Trophoblast cell (in vitro differentiated cells and primary cell): Measurements from ENCODE around the gene CDH22.

Experiments used
- DNase-seq, 2 donors: peaks; one replicate each; pipeline ENCODE4 v3.0.0-alpha.2; 2016
- H2AFZ ChIP-seq: 2 replicates; pipeline ENCODE4 v1.6.1; 2013; ENCODE audit warnings: low read length, moderate library complexity, mild to moderate bottlenecking; ENCODE audit not compliant: insufficient read depth, poor library complexity
- H2AK5ac ChIP-seq: 2 replicates; pipeline ENCODE4 v1.6.1; 2013; ENCODE audit warnings: mild to moderate bottlenecking, low read length
- H2BK120ac ChIP-seq: 2 replicates; pipeline ENCODE4 v1.6.1; 2013; ENCODE audit warnings: low read length, mild to moderate bottlenecking, moderate library complexity; ENCODE audit not compliant: insufficient read depth, poor library complexity
- H2BK12ac ChIP-seq: 2 replicates; pipeline ENCODE4 v1.6.1; 2013; ENCODE audit warnings: mild to moderate bottlenecking, low read length, moderate library complexity
- H2BK5ac ChIP-seq: 2 replicates; pipeline ENCODE4 v1.6.1; 2013; ENCODE audit warnings: low read length, low read depth, moderate library complexity, mild to moderate bottlenecking; ENCODE audit not compliant: poor library complexity
- H3K14ac ChIP-seq: 2 replicates; pipeline ENCODE4 v1.6.1; 2013; ENCODE audit warnings: mild to moderate bottlenecking, low read length
- H3K18ac ChIP-seq: 2 replicates; pipeline ENCODE4 v1.6.1; 2013; ENCODE audit warnings: mild to moderate bottlenecking, low read length
- H3K23ac ChIP-seq: 2 replicates; pipeline ENCODE4 v1.6.1; 2013; ENCODE audit warnings: low read length
- H3K27ac ChIP-seq: 2 replicates; pipeline ENCODE4 v1.5.1; 2013; ENCODE audit warnings: low read depth, mild to moderate bottlenecking, inconsistent platforms, low read length, moderate library complexity
- H3K27me3 ChIP-seq: 2 replicates; pipeline ENCODE4 v1.6.1; 2013; ENCODE audit warnings: inconsistent platforms, mild to moderate bottlenecking, low read length, moderate library complexity; ENCODE audit not compliant: insufficient read depth
- H3K36me3 ChIP-seq, 2 experiments: 1 replicate in 1 of 2; 2 replicates in 1 of 2; pipeline ENCODE4 v1.6.1; 2013; ENCODE audit warnings: low read length in 2 of 2, mild to moderate bottlenecking in 2 of 2, moderate library complexity in 1 of 2; ENCODE audit not compliant: insufficient read depth in 2 of 2, control insufficient read depth in 1 of 2
- H3K4ac ChIP-seq: 2 replicates; pipeline ENCODE4 v1.6.1; 2013; ENCODE audit warnings: low read depth, mild to moderate bottlenecking, low read length, moderate library complexity
- H3K4me1 ChIP-seq, 2 experiments: 1 replicate in 1 of 2; 2 replicates in 1 of 2; pipeline ENCODE4 v1.6.1; 2013; ENCODE audit warnings: low read length in 2 of 2, mild to moderate bottlenecking in 2 of 2, moderate library complexity in 1 of 2; ENCODE audit not compliant: insufficient read depth in 2 of 2, control insufficient read depth in 1 of 2
- H3K4me2 ChIP-seq: 2 replicates; pipeline ENCODE4 v1.6.1; 2013; ENCODE audit warnings: inconsistent platforms, mild to moderate bottlenecking, low read length, moderate library complexity
- H3K4me3 ChIP-seq: 2 replicates; pipeline ENCODE4 v1.5.1; 2013; ENCODE audit warnings: mild to moderate bottlenecking, low read depth, low read length, inconsistent platforms
- H3K79me1 ChIP-seq: one replicate; pipeline ENCODE4 v1.6.1; 2013; ENCODE audit warnings: low read length
- H3K79me2 ChIP-seq: 2 replicates; pipeline ENCODE4 v1.6.1; 2013; ENCODE audit warnings: low read length, mild to moderate bottlenecking; ENCODE audit not compliant: control insufficient read depth, insufficient read depth, poor library complexity
- H3K9ac ChIP-seq: 2 replicates; pipeline ENCODE4 v1.6.1; 2013; ENCODE audit warnings: mild to moderate bottlenecking, low read length
- H3K9me3 ChIP-seq: 2 replicates; pipeline ENCODE4 v1.6.1; 2013; ENCODE audit warnings: low read depth, mild to moderate bottlenecking, control low read depth, inconsistent platforms, low read length; ENCODE audit not compliant: insufficient read depth
- H4K12ac ChIP-seq: 2 replicates; pipeline ENCODE4 v1.6.1; 2013; ENCODE audit warnings: low read depth, mild to moderate bottlenecking, low read length, moderate library complexity
- H4K8ac ChIP-seq: 2 replicates; pipeline ENCODE4 v1.6.1; 2013; ENCODE audit warnings: low read depth, mild to moderate bottlenecking, low read length, moderate library complexity
- H4K91ac ChIP-seq: one replicate; pipeline ENCODE4 v1.6.1; 2013; ENCODE audit warnings: low read depth, mild to moderate bottlenecking, low read length, moderate library complexity
- WGBS: extraction: QIAGEN DNeasy Blood & Tissue Kit; methylation state at CpG from one replicate; pipeline ENCODE4 v1.1.7; 2013; ENCODE audit warnings: missing lambda C conversion rate; ENCODE audit not compliant: insufficient read length, insufficient coverage; ENCODE audit errors: extremely low coverage; 5-methylcytosine and 5-hydroxymethylcytosine counted together

Gene CDH22

GRCh38 chr20:46192376-46192944 lies 115.8 kb downstream of the CDH22 start:
- Histone ChIP-seq H2AFZ (no peak overlapping the region), H4K12ac (no peak overlapping the region), H3K14ac (no peak overlapping the region), H3K4me2 (no peak overlapping the region), H3K36me3 (no peaks in the 10 kb centered on the region), H3K4ac (no peak overlapping the region), H3K27ac (no peak overlapping the region), H2BK5ac (no peak overlapping the region), H3K27me3 (no peaks in the 10 kb centered on the region), H3K18ac (no peak overlapping the region), H3K23ac (no peak overlapping the region), H3K79me2 (no peaks in the 10 kb centered on the region), H3K79me1 (no peaks in the 10 kb centered on the region), H2AK5ac (no peak overlapping the region), H3K4me3 (no peak overlapping the region), H3K9ac (no peak overlapping the region), H2BK120ac (no peak overlapping the region), H3K9me3 (no peaks in the 10 kb centered on the region), H4K91ac (no peak overlapping the region), H3K4me1 (no peaks in the 10 kb centered on the region), H4K8ac (no peak overlapping the region), H2BK12ac (no peak overlapping the region)
- WGBS: no CpG with 5 or more reads among the region's 6 CpGs
- no peak for DNase-seq

GRCh38 chr20:46191611-46192010 lies 116.7 kb downstream of the CDH22 start:
- no CpG with 5 or more reads among the region's 3 CpGs for WGBS
- Histone ChIP-seq H3K9me3 (peaks cover 1% of the 10 kb centered on the region), H3K18ac (no peak overlapping the region)

GRCh38 chr20:46191168-46191540 lies 117.1 kb downstream of the CDH22 start:
- H4K91ac ChIP-seq: no peak overlapping the region
- no peak overlapping the region for H2BK5ac ChIP-seq
- H3K14ac ChIP-seq: no peak overlapping the region
- H3K36me3 ChIP-seq: no peaks in the 10 kb centered on the region
- no peak overlapping the region for H4K12ac ChIP-seq
- H3K4me3 ChIP-seq: no peak overlapping the region
- no CpG with 5 or more reads among the region's 4 CpGs for WGBS
- no peaks in the 10 kb centered on the region for H3K79me2 ChIP-seq
- no peak overlapping the region for H3K18ac ChIP-seq
- no peaks in the 10 kb centered on the region for H3K79me1 ChIP-seq
- DNase-seq: no peak
- no peak overlapping the region for H2AK5ac ChIP-seq
- H3K9ac ChIP-seq: no peak overlapping the region
- peaks cover 1% of the 10 kb centered on the region for H3K9me3 ChIP-seq
- H3K27me3 ChIP-seq: no peaks in the 10 kb centered on the region
- no peak overlapping the region for H2AFZ ChIP-seq
- H2BK120ac ChIP-seq: no peak overlapping the region
- no peak overlapping the region for H2BK12ac ChIP-seq
- H3K4me2 ChIP-seq: no peak overlapping the region
- no peak overlapping the region for H4K8ac ChIP-seq
- no peak overlapping the region for H3K4ac ChIP-seq
- H3K27ac ChIP-seq: no peak overlapping the region
- no peaks in the 10 kb centered on the region for H3K4me1 ChIP-seq
- no peak overlapping the region for H3K23ac ChIP-seq

More at GRCh38 chr20:46191611-46192010, 116.7 kb downstream of the CDH22 start:
- Histone ChIP-seq H2AK5ac (no peak overlapping the region), H2BK5ac (no peak overlapping the region), H3K4ac (no peak overlapping the region), H2BK12ac (no peak overlapping the region), H4K12ac (no peak overlapping the region), H3K4me3 (no peak overlapping the region), H3K4me2 (no peak overlapping the region), H3K27ac (no peak overlapping the region), H3K14ac (no peak overlapping the region), H2BK120ac (no peak overlapping the region), H3K79me1 (no peaks in the 10 kb centered on the region), H4K8ac (no peak overlapping the region), H3K27me3 (no peaks in the 10 kb centered on the region), H4K91ac (no peak overlapping the region), H3K9ac (no peak overlapping the region), H3K23ac (no peak overlapping the region), H2AFZ (no peak overlapping the region), H3K4me1 (no peaks in the 10 kb centered on the region), H3K79me2 (no peaks in the 10 kb centered on the region), H3K36me3 (no peaks in the 10 kb centered on the region)
- DNase-seq: no peak

- no peaks in the 10 kb centered on the region for H3K79me2 ChIP-seq
- no peak for DNase-seq
- H2BK5ac ChIP-seq: no peak overlapping the region
- H3K9ac ChIP-seq: no peak overlapping the region
- no peaks in the 10 kb centered on the region for H3K79me1 ChIP-seq
- no peak overlapping the region for H4K12ac ChIP-seq
- no peak overlapping the region for H3K14ac ChIP-seq
- no peak overlapping the region for H3K4me3 ChIP-seq
- no peak overlapping the region for H2BK120ac ChIP-seq
- H2AK5ac ChIP-seq: no peak overlapping the region
- H3K36me3 ChIP-seq: no peaks in the 10 kb centered on the region
- no peak overlapping the region for H3K23ac ChIP-seq
- no peak overlapping the region for H3K4me2 ChIP-seq
- no CpG with 5 or more reads among the region's 9 CpGs for WGBS
- H3K4ac ChIP-seq: no peak overlapping the region
- H3K27ac ChIP-seq: no peak overlapping the region
- H4K8ac ChIP-seq: no peak overlapping the region
- no peaks in the 10 kb centered on the region for H3K27me3 ChIP-seq
- H3K9me3 ChIP-seq: peaks cover 1% of the 10 kb centered on the region
- no peak overlapping the region for H2BK12ac ChIP-seq
- no peak overlapping the region for H4K91ac ChIP-seq
- no peak overlapping the region for H2AFZ ChIP-seq
- H3K18ac ChIP-seq: no peak overlapping the region
- H3K4me1 ChIP-seq: no peaks in the 10 kb centered on the region
Observed at GRCh38 chr20:46190478-46191167, 117.7 kb downstream of the CDH22 start.
